ENCODE data around the gene BHLHE41.

Gene BHLHE41

GRCh38 chr12:26124446-26125399 lies at the start of gene BHLHE41:
Gene BHLHE41 (minus strand): TSS chr12:26125037. CDS start chr12:26124779, 258 bp downstream.
- no peak for DNase-seq

- DNase-seq, result no peak
Measured at GRCh38 chr12:26172946-26173552, 48.2 kb upstream of the BHLHE41 start.

- no peak for DNase-seq
Measured at GRCh38 chr12:26172539-26172938, 47.7 kb upstream of the BHLHE41 start.

- DNase-seq, result no peak
Measured at GRCh38 chr12:26172013-26172412, 47.2 kb upstream of the BHLHE41 start.

GRCh38 chr12:26164118-26164517 lies 39.3 kb upstream of the BHLHE41 start:
- DNase-seq, result no peak

GRCh38 chr12:26162905-26163304 lies 38.1 kb upstream of the BHLHE41 start:
- no peak for DNase-seq

GRCh38 chr12:26162174-26162573 lies 37.3 kb upstream of the BHLHE41 start:
- no peak for DNase-seq

GRCh38 chr12:26158078-26158764 lies 33.4 kb upstream of the BHLHE41 start:
- no peak for DNase-seq

- no peak for DNase-seq
Measured at GRCh38 chr12:26157001-26157400, 32.2 kb upstream of the BHLHE41 start.

- no peak for DNase-seq
Measured at GRCh38 chr12:26156201-26156871, 31.5 kb upstream of the BHLHE41 start.

- DNase-seq, result no peak
Measured at GRCh38 chr12:26153421-26154154, 28.8 kb upstream of the BHLHE41 start.

GRCh38 chr12:26152507-26153102 lies 27.8 kb upstream of the BHLHE41 start:
- no peak for DNase-seq

GRCh38 chr12:26150736-26151450 lies 26.1 kb upstream of the BHLHE41 start:
- no peak for DNase-seq

- DNase-seq, result no peak
Measured at GRCh38 chr12:26149968-26150500, 25.2 kb upstream of the BHLHE41 start.

GRCh38 chr12:26148291-26148690 lies 23.5 kb upstream of the BHLHE41 start:
- no peak for DNase-seq

- DNase-seq, result no peak
Measured at GRCh38 chr12:26143291-26143690, 18.5 kb upstream of the BHLHE41 start.

GRCh38 chr12:26138860-26139259 lies 14.0 kb upstream of the BHLHE41 start:
- no peak for DNase-seq

- no peak for DNase-seq
Measured at GRCh38 chr12:26136688-26137087, 11.9 kb upstream of the BHLHE41 start.

GRCh38 chr12:26135571-26135970 lies 10.7 kb upstream of the BHLHE41 start:
- no peak for DNase-seq

GRCh38 chr12:26135010-26135420 lies 10.2 kb upstream of the BHLHE41 start:
- no peak for DNase-seq

- no peak for DNase-seq
Measured at GRCh38 chr12:26134540-26134939, 9.7 kb upstream of the BHLHE41 start.

Measured in activated gamma-delta T cell treated with Interleukin-2 at 50 U/mL for 16 hours (primary cell).